ENCODE results near the gene PIGM. TPM values are rescaled to one million over a fixed set of nuclear protein-coding genes. Genes with fewer than 3 reads are reported as not detected.

The PIGM gene
- total and polyA plus RNA-seq, 2 experiments from 2014 or later, result 5.0 TPM

GRCh38 chr1:160024195-160024905 lies 7.4 kb downstream of the PIGM start (continued):
- TF ChIP-seq ZNF462 (CRISPR knock-in tag; IDR thresholded peaks at IDR 0.05), result no peak
- no peak for TF ChIP-seq ZNF114 (CRISPR knock-in tag; IDR thresholded peaks at IDR 0.05)
- no peak for TF ChIP-seq NANOG (IDR thresholded peaks at IDR 0.05; ENCODE audit: borderline replicate concordance)
- TF ChIP-seq JUNB (IDR thresholded peaks at IDR 0.05; ENCODE audit: unreplicated experiment), result no peak

GRCh38 chr1:160022330-160023310 lies 9.2 kb downstream of the PIGM start:
- no peak overlapping the region for H3K4me3 Mint-ChIP-seq
- no peak for ATAC-seq
- Histone ChIP-seq H3F3A (replicated peaks; ENCODE audit: low read depth) (no peaks in the 10 kb centered on the region), H3K36me3 (ENCODE audit: insufficient read depth) (no peaks in the 10 kb centered on the region), H3K9me2 (ENCODE audit: insufficient read depth) (no peaks in the 10 kb centered on the region), H3K27me3 (ENCODE audit: insufficient read depth) (no peaks in the 10 kb centered on the region), H3K4me2 (no peak overlapping the region), H3K79me2 (replicated peaks; ENCODE audit: insufficient read depth) (no peaks in the 10 kb centered on the region), H3K4me1 (ENCODE audit: insufficient read depth) (no peaks in the 10 kb centered on the region), H3K4me3 (no peak overlapping the region), H4K20me1 (replicated peaks; ENCODE audit: insufficient read depth) (no peaks in the 10 kb centered on the region), H2AFZ (no peak overlapping the region), H3K27ac (ENCODE audit: low read depth) (no peak overlapping the region)
- 0 out of 3 replicates have a peak, but pooled peaks cover 3% of the 10 kb centered on the region for H3K4me1 Mint-ChIP-seq
- 0 out of 3 replicates have a peak, but pooled peaks cover 3% of the 10 kb centered on the region for H3K36me3 Mint-ChIP-seq (ENCODE audit: low read depth)
- H3K27me3 Mint-ChIP-seq (ENCODE audit: insufficient read depth, low read depth, poor library complexity), result no peaks in the 10 kb centered on the region
- DNase-seq (ENCODE audit: low spot score), result no peak
- no peaks in the 10 kb centered on the region for H3K9me3 Mint-ChIP-seq
- no peak overlapping the region for H3K27ac Mint-ChIP-seq
- TF ChIP-seq ZNF114 (CRISPR knock-in tag; IDR thresholded peaks at IDR 0.05) (no peak), REST (IDR thresholded peaks at IDR 0.05; ENCODE audit: unreplicated experiment) (no peak), NANOG (IDR thresholded peaks at IDR 0.05; ENCODE audit: borderline replicate concordance) (no peak), STAT1 (IDR thresholded peaks at IDR 0.05; ENCODE audit: unreplicated experiment) (no peak), EZH2phosphoT487 (IDR thresholded peaks at IDR 0.05; ENCODE audit: unreplicated experiment) (no peak)

Measured in GM23338 (cell line).